Iris pigment epithelial cell (primary cell): ENCODE measurements around the gene PAM.
"Not testable (repeated sequence)": the region's sequence is repeated elsewhere in the genome, so short reads cannot be mapped to it uniquely, and the experiment has no call there.

Experiments used
- DNase-seq: peaks from one replicate; pipeline ENCODE4 v3.0.0-alpha.2; 2011; ENCODE audit warnings: low read depth

Gene PAM

GRCh38 chr5:103003872-103004271 lies 248.8 kb downstream of the PAM start:
- DNase-seq = no peak

GRCh38 chr5:103005276-103005675 lies 250.2 kb downstream of the PAM start:
- DNase-seq = no peak

GRCh38 chr5:103006921-103007320 lies 251.8 kb downstream of the PAM start:
- no peak for DNase-seq

- DNase-seq = peak; percentile 37
These were observed 255.1 kb downstream of the PAM start for GRCh38 chr5:103010168-103010567.

- peak; percentile 63 for DNase-seq
These were observed 258.9 kb downstream of the PAM start for GRCh38 chr5:103013933-103014552.

GRCh38 chr5:103014983-103015382 lies 259.9 kb downstream of the PAM start:
- DNase-seq = peak; percentile 88

- DNase-seq = no peak
These were observed 261.1 kb downstream of the PAM start for GRCh38 chr5:103016167-103016566.

- no peak for DNase-seq
These were observed 264.7 kb downstream of the PAM start for GRCh38 chr5:103019804-103020203.

- peak; percentile 33 for DNase-seq
These were observed 266.2 kb downstream of the PAM start for GRCh38 chr5:103021314-103021713.

- no peak for DNase-seq
These were observed 272.2 kb downstream of the PAM start for GRCh38 chr5:103027267-103027666.

- peak; percentile 27 for DNase-seq
These were observed 276.5 kb downstream of the PAM start for GRCh38 chr5:103031607-103032006.

- no peak for DNase-seq
These were observed 278.6 kb downstream of the PAM start for GRCh38 chr5:103033696-103034095.

- no peak for DNase-seq
These were observed 279.7 kb downstream of the PAM start for GRCh38 chr5:103034662-103035392.

- DNase-seq = no peak
These were observed 280.6 kb downstream of the PAM start for GRCh38 chr5:103035701-103036100.

- DNase-seq = peak; percentile 17
These were observed 281.5 kb downstream of the PAM start for GRCh38 chr5:103036601-103037000.

GRCh38 chr5:103037673-103038455 lies 282.8 kb downstream of the PAM start:
- DNase-seq = peak; percentile 14

- DNase-seq = peak; percentile 63
These were observed 286.1 kb downstream of the PAM start for GRCh38 chr5:103041071-103041676.

- DNase-seq = not testable (repeated sequence)
These were observed 291.6 kb downstream of the PAM start for GRCh38 chr5:103046706-103047105.

- peak; percentile 70 for DNase-seq
These were observed 302.4 kb downstream of the PAM start for GRCh38 chr5:103057208-103058130.

GRCh38 chr5:103059525-103059924 lies 304.4 kb downstream of the PAM start:
- no peak for DNase-seq

GRCh38 chr5:103060424-103060954 lies 305.4 kb downstream of the PAM start:
- DNase-seq = no peak
